ENCODE measurements around the gene FAM131B.

GRCh38 chr7:143355450-143356385 is 6.8 kb downstream of the FAM131B start:
- TF ChIP-seq CTCF (IDR thresholded peaks at IDR 0.05) (no peak), ZBTB21 (CRISPR knock-in tag; IDR thresholded peaks at IDR 0.05; ENCODE audit: borderline replicate concordance) (no peak), SOX15 (CRISPR knock-in tag; IDR thresholded peaks at IDR 0.05) (no peak), E2F1 (CRISPR knock-in tag; IDR thresholded peaks at IDR 0.05) (no peak), TEAD4 (CRISPR knock-in tag; IDR thresholded peaks at IDR 0.05) (no peak), ELF4 (CRISPR knock-in tag; IDR thresholded peaks at IDR 0.05; ENCODE audit: low read depth) (no peak), MYBL2 (CRISPR knock-in tag; IDR thresholded peaks at IDR 0.05) (no peak), ZNF219 (CRISPR knock-in tag; IDR thresholded peaks at IDR 0.05; ENCODE audit: borderline replicate concordance) (no peak), ATF2 (CRISPR knock-in tag; IDR thresholded peaks at IDR 0.05; ENCODE audit: borderline replicate concordance, low read depth) (no peak)
- TF ChIP-seq, protein P1, sequence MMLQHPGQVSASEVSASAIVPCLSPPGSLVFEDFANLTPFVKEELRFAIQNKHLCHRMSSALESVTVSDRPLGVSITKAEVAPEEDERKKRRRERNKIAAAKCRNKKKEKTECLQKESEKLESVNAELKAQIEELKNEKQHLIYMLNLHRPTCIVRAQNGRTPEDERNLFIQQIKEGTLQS (CRISPR knock-in tag; conservative IDR thresholded peaks at IDR 0.05) = no peak
